Heart left ventricle (tissue), 13 donors: ENCODE results near the gene MAP2K5.

Experiments used
- CTCF ChIP-seq, 12 donors: fragments of 200-600 bp; sonication (generic) in 4 of 12; IDR thresholded peaks; one replicate each; pipeline versions ENCODE4 v1.5.0 to v1.8.0; 2018 to 2022; ENCODE audit warnings: antibody characterized with exemption in 12 of 12, mild to moderate bottlenecking in 5 of 12
- POLR2A ChIP-seq, 2 donors: fragments of 450-650 bp; IDR thresholded peaks; one replicate each; pipeline ENCODE4 v1.6.1; 2017; ENCODE audit warnings: antibody characterized with exemption in 2 of 2, mild to moderate bottlenecking in 2 of 2, moderate library complexity in 2 of 2
- donor health status: ischemic (EF 13 %, LVEDD 7.1; RV severe dilation, severe dysfunction).
- donor health status: DM: no; HTN: yes; CAD: no.
- donor health status: DM: no; HTN: no; CAD: no.
- donor health status: ischemic (EF 25% LVEDD 6.9; RV normal size, moderate dysfunction).
- donor health status: ischemic (EF 25% LVEDD 5.7; RV mildly dilated, moderate dysfunction).
- donor health status: ischemic (EF 35%, LVEDD 5.7; RV mildly dilated, moderate dysfunction).
- donor health status: nonischemic (EF 11% LVEDD 7.7; RV severe dilation, severe dysfunction).
- donor health status: DM: yes; HTN: yes; CAD: no.
- donor health status: PGD.
- donor health status: ischemic (EF 29% LVEDD 5.4; RV normal size, mild dysfunction).
- donor health status: nonischemic (EF 23%, LVEDD 6.1; RV moderate dilation, normal function).

- no peak for TF ChIP-seq CTCF (IDR thresholded peaks at IDR 0.05)
- TF ChIP-seq POLR2A (IDR thresholded peaks at IDR 0.05): no peak
Observed at GRCh38 chr15:67816668-67817067, 274.2 kb downstream of the MAP2K5 start.
